IPS DF 6.9 (cell line): ENCODE results near the gene RBM14.

ENCODE experiments used
- DNase-seq: peaks from one replicate; pipeline ENCODE4 v3.0.0-alpha.2; 2013; ENCODE audit warnings: low read depth, low spot score
- H3K27ac ChIP-seq: one replicate; pipeline ENCODE4 v1.5.1; 2013; ENCODE audit warnings: low read length, control low read depth
- H3K27me3 ChIP-seq: 2 replicates; pipeline ENCODE4 v1.6.1; 2013; ENCODE audit warnings: mild to moderate bottlenecking, low read length; ENCODE audit not compliant: control insufficient read depth, insufficient read depth
- H3K36me3 ChIP-seq: 2 replicates; pipeline ENCODE4 v1.6.1; 2013; ENCODE audit warnings: low read length; ENCODE audit not compliant: control insufficient read depth, insufficient read depth
- H3K4me1 ChIP-seq: 2 replicates; pipeline ENCODE4 v1.6.1; 2013; ENCODE audit warnings: low read length; ENCODE audit not compliant: control insufficient read depth, insufficient read depth
- H3K4me3 ChIP-seq: 2 replicates; pipeline ENCODE4 v1.5.1; 2013; ENCODE audit warnings: mild to moderate bottlenecking, low read length
- H3K9me3 ChIP-seq: 2 replicates; pipeline ENCODE4 v1.6.1; 2013; ENCODE audit warnings: low read length, inconsistent platforms; ENCODE audit not compliant: control insufficient read depth, insufficient read depth
- WGBS: extraction: QIAGEN DNeasy Blood & Tissue Kit; methylation state at CpG from one replicate; pipeline ENCODE4 v1.1.7; 2013; ENCODE audit warnings: mixed read lengths, missing lambda C conversion rate; ENCODE audit not compliant: insufficient read length, insufficient coverage; 5-methylcytosine and 5-hydroxymethylcytosine counted together

Gene RBM14

GRCh38 chr11:66617155-66617834 lies 865 bp downstream of the RBM14 start:
- Histone ChIP-seq H3K27ac (no peak overlapping the region), H3K36me3 (no peaks in the 10 kb centered on the region), H3K27me3 (no peaks in the 10 kb centered on the region), H3K9me3 (no peaks in the 10 kb centered on the region), H3K4me3 (peak overlapping the region; percentile 86), H3K4me1 (no peaks in the 10 kb centered on the region)
- WGBS: no CpG with 5 or more reads among the region's 38 CpGs
- DNase-seq: no peak

GRCh38 chr11:66619080-66619554 lies 2.7 kb downstream of the RBM14 start:
- Histone ChIP-seq H3K27ac (no peak overlapping the region), H3K4me1 (no peaks in the 10 kb centered on the region), H3K4me3 (no peak overlapping the region), H3K36me3 (peaks cover 14% of the 10 kb centered on the region), H3K27me3 (no peaks in the 10 kb centered on the region), H3K9me3 (no peaks in the 10 kb centered on the region)
- DNase-seq: no peak
- no CpG with 5 or more reads among the region's 4 CpGs for WGBS

DNA sequence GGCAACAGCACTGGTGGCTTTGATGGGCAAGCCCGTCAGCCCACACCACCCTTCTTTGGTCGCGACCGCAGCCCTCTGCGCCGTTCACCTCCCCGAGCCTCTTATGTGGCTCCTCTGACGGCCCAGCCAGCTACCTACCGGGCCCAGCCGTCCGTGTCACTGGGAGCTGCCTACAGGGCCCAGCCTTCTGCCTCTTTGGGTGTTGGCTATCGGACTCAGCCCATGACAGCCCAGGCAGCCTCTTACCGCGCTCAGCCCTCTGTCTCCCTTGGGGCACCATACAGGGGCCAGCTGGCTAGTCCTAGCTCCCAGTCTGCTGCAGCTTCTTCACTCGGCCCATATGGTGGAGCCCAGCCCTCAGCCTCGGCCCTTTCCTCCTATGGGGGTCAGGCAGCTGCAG lies 8.0 kb downstream of the RBM14 start:
- Histone ChIP-seq H3K27me3 (no peaks in the 10 kb centered on the region), H3K27ac (no peak overlapping the region), H3K4me1 (no peaks in the 10 kb centered on the region), H3K36me3 (peaks cover 56% of the 10 kb centered on the region), H3K9me3 (no peaks in the 10 kb centered on the region), H3K4me3 (no peak overlapping the region)
- DNase-seq: no peak
- no CpG with 5 or more reads among the region's 16 CpGs for WGBS

GRCh38 chr11:66625041-66625751 lies 8.8 kb downstream of the RBM14 start:
- no peak for DNase-seq
- Histone ChIP-seq H3K4me1 (no peaks in the 10 kb centered on the region), H3K36me3 (peaks cover 56% of the 10 kb centered on the region), H3K9me3 (no peaks in the 10 kb centered on the region), H3K27me3 (no peaks in the 10 kb centered on the region), H3K4me3 (no peak overlapping the region), H3K27ac (no peak overlapping the region)
- no CpG with 5 or more reads among the region's 26 CpGs for WGBS

DNA sequence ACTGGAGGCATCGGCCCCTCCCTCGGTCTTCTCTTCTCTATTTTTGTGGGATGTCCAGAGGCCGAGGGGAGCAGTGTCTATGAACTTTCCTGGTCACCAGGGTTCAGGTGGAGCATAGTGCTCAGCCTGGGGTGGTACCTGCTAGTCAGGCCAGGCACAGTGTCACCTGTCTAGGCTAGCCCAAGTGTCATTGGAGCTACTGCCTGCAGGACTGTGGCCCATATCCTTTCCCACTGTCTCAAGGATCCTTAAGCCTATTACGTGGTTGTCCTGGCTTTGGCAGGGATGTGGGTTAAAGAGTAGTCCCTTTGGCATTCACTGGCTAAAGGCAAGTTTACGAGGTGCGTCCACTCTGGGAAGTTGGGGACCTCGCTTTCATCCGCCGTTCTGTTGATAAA lies 9.3 kb downstream of the RBM14 start:
- H3K4me1 ChIP-seq: no peaks in the 10 kb centered on the region
- H3K36me3 ChIP-seq: peaks cover 56% of the 10 kb centered on the region

GRCh38 chr11:66626382-66626781 lies 10.0 kb downstream of the RBM14 start:
- no peak for DNase-seq
- no peak overlapping the region for H3K27ac ChIP-seq
- H3K36me3 ChIP-seq: peaks cover 56% of the 10 kb centered on the region
- H3K4me3 ChIP-seq: no peak overlapping the region
- H3K4me1 ChIP-seq: no peaks in the 10 kb centered on the region
- WGBS: no CpG with 5 or more reads among the region's 25 CpGs
- H3K9me3 ChIP-seq: no peaks in the 10 kb centered on the region
- H3K27me3 ChIP-seq: no peaks in the 10 kb centered on the region

More for the DNA sequence above, 9.3 kb downstream of the RBM14 start:
- Histone ChIP-seq H3K27ac (no peak overlapping the region), H3K27me3 (no peaks in the 10 kb centered on the region), H3K9me3 (no peaks in the 10 kb centered on the region), H3K4me3 (no peak overlapping the region)
- no peak for DNase-seq
- WGBS: no CpG with 5 or more reads among the region's 9 CpGs

DNA sequence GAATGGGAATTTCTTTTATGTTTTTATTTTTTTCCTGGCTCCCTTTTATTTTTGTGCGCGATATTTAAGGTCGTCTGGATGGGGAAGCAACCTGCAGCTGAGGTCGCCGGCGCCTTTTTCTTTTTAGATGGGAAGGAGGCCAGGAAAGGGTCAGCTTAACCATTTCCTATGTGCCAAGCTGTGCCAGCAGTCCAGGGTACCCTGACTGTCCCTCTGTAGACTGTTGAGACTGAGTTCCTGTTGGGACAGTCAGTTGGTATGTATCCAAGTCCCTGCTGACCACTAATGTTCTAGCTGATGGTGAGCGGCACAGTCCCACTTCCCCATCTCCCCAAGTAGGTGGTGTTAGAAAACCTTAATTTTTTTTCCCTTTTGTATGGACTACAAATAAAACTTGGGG lies 10.5 kb downstream of the RBM14 start:
- Histone ChIP-seq H3K36me3 (peaks cover 56% of the 10 kb centered on the region), H3K4me3 (no peak overlapping the region), H3K27me3 (no peaks in the 10 kb centered on the region), H3K27ac (no peak overlapping the region), H3K9me3 (no peaks in the 10 kb centered on the region), H3K4me1 (no peaks in the 10 kb centered on the region)
- no peak for DNase-seq
- no CpG with 5 or more reads among the region's 7 CpGs for WGBS

DNA sequence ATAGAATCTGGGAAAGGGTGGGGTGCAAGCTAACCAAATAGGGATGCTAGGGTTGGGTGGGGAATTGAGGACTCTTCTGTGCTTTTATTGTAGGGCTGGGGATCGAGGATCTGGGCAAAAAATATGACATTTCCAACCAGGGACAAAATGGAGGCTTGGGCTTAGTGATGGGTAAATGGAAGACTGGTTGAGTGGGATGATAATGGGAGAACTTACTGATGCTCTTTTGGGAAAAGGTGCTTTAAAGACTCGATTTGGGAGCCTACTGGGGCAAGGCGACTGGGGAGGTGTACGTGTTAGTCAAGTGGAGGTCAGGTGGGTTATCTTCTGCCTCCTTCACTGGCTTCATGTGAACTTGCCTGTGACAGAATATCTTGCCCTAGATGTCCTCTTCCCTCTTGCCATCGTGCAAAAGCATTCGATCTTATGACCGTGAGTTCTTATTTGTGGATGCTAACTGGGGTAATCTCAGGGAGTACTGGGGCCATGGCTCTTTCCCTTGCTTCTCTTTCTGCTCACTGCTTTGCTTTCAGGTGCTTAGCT lies 11.7 kb downstream of the RBM14 start:
- no peak overlapping the region for H3K27ac ChIP-seq
- no CpG with 5 or more reads among the region's 7 CpGs for WGBS
- H3K4me1 ChIP-seq: no peaks in the 10 kb centered on the region
- H3K36me3 ChIP-seq: peaks cover 56% of the 10 kb centered on the region
- no peak for DNase-seq
- H3K9me3 ChIP-seq: no peaks in the 10 kb centered on the region
- H3K4me3 ChIP-seq: no peak overlapping the region
- no peaks in the 10 kb centered on the region for H3K27me3 ChIP-seq

DNA sequence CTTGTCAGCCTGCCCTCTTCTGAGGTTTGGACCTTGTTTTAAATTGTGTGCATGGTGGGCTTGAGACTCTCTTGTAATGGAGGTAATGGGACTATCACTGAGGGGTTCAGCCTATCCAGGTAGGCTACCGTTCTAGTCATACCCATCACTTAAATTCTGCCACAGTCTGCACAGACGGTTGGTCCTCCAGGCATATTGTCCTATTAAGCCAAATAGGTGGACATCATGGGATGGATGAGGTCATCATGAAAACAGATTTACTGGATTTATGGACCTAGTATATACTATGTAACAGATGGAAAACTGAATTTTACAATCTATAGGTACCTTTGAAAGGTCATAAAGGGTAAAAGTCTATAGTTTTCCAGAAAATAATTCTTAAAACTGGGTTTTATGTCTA lies 12.9 kb downstream of the RBM14 start:
- no CpG with 5 or more reads among the region's 2 CpGs for WGBS
- no peak for DNase-seq
- no peaks in the 10 kb centered on the region for H3K4me1 ChIP-seq
- no peak overlapping the region for H3K27ac ChIP-seq
- no peak overlapping the region for H3K4me3 ChIP-seq
- no peaks in the 10 kb centered on the region for H3K9me3 ChIP-seq
- H3K27me3 ChIP-seq: no peaks in the 10 kb centered on the region
- peaks cover 47% of the 10 kb centered on the region for H3K36me3 ChIP-seq

- no peaks in the 10 kb centered on the region for H3K4me1 ChIP-seq
- H3K36me3 ChIP-seq: peaks cover 23% of the 10 kb centered on the region
- no peak for DNase-seq
- H3K4me3 ChIP-seq: no peak overlapping the region
- no peaks in the 10 kb centered on the region for H3K27me3 ChIP-seq
- no CpG with 5 or more reads among the region's 6 CpGs for WGBS
- no peaks in the 10 kb centered on the region for H3K9me3 ChIP-seq
- no peak overlapping the region for H3K27ac ChIP-seq
These were observed 15.5 kb downstream of the RBM14 start for GRCh38 chr11:66631883-66632282.
